GM12891 (cell line): ENCODE results near the gene TBX18.

Source experiments
- DNase-seq: peaks from one replicate; pipeline ENCODE4 v3.0.0; 2011; ENCODE audit warnings: low spot score; ENCODE audit not compliant: insufficient read length
- FAIRE-seq: peaks from 2 replicates; lab custom pipeline; 2011; peaks lifted over from hg19 to GRCh38; lab: Jason Lieb, UNC
- PAX5 ChIP-seq: IDR thresholded peaks from 2 replicates; pipeline ENCODE4 v1.6.1; 2011; ENCODE audit warnings: low read length, moderate library complexity, mild to moderate bottlenecking; ENCODE audit not compliant: insufficient read depth, severe bottlenecking
- POLR2A ChIP-seq: IDR thresholded peaks from 2 replicates; pipeline ENCODE4 v1.6.1; 2011; ENCODE audit warnings: low read depth, low read length, control low read depth
- POLR2AphosphoS5 ChIP-seq: IDR thresholded peaks from 2 replicates; pipeline ENCODE4 v1.6.1; 2011; ENCODE audit warnings: low read depth, low read length, control low read depth
- POU2F2 ChIP-seq: IDR thresholded peaks from 2 replicates; pipeline ENCODE4 v1.6.1; 2011; ENCODE audit warnings: low read depth, mild to moderate bottlenecking, control low read depth, low read length, moderate library complexity
- SPI1 ChIP-seq: IDR thresholded peaks from 2 replicates; pipeline ENCODE4 v1.6.1; 2011; ENCODE audit warnings: low read depth, low read length, control low read depth
- TAF1 ChIP-seq: IDR thresholded peaks from 2 replicates; pipeline ENCODE4 v1.6.1; 2011; ENCODE audit warnings: low read depth, low read length, control low read depth

Gene TBX18

GRCh38 chr6:84681693-84682326, 82.6 kb downstream of the TBX18 start:
- no peak for FAIRE-seq
- DNase-seq, result no peak
- TF ChIP-seq POU2F2 (no peak), POLR2AphosphoS5 (no peak), POLR2A (no peak), PAX5 (no peak), TAF1 (no peak), SPI1 (no peak)

GRCh38 chr6:84675651-84676050, 88.7 kb downstream of the TBX18 start:
- no peak for DNase-seq
- no peak for TF ChIP-seq SPI1
- no peak for TF ChIP-seq POLR2A
- TF ChIP-seq POLR2AphosphoS5, result no peak
- TF ChIP-seq POU2F2, result no peak
- TF ChIP-seq PAX5, result no peak
- TF ChIP-seq TAF1, result no peak
- no peak for FAIRE-seq

- TF ChIP-seq PAX5, result no peak
- no peak for TF ChIP-seq POLR2A
- TF ChIP-seq POLR2AphosphoS5, result no peak
- TF ChIP-seq TAF1, result no peak
- no peak for TF ChIP-seq SPI1
- TF ChIP-seq POU2F2, result no peak
- DNase-seq (no peak), FAIRE-seq (no peak)
These were observed 90.0 kb downstream of the TBX18 start for GRCh38 chr6:84674395-84674794.

GRCh38 chr6:84671183-84671582, 93.2 kb downstream of the TBX18 start:
- TF ChIP-seq POLR2A (no peak), SPI1 (no peak)
- no peak for FAIRE-seq
- DNase-seq, result no peak

- DNase-seq (no peak), FAIRE-seq (no peak)
- no peak for TF ChIP-seq TAF1
These were observed 94.5 kb downstream of the TBX18 start for GRCh38 chr6:84669945-84670344.

- DNase-seq, result no peak
- TF ChIP-seq TAF1 (no peak), PAX5 (no peak), POLR2A (no peak), POU2F2 (no peak), SPI1 (no peak), POLR2AphosphoS5 (no peak)
- no peak for FAIRE-seq
These were observed 96.9 kb downstream of the TBX18 start for GRCh38 chr6:84667252-84668213.

GRCh38 chr6:84665401-84665800, 99.0 kb downstream of the TBX18 start:
- TF ChIP-seq TAF1, result no peak
- TF ChIP-seq SPI1, result no peak
- TF ChIP-seq POLR2A, result no peak
- TF ChIP-seq POU2F2, result no peak
- no peak for TF ChIP-seq PAX5
- TF ChIP-seq POLR2AphosphoS5, result no peak
- FAIRE-seq (no peak), DNase-seq (no peak)

GRCh38 chr6:84663866-84664265, 100.5 kb downstream of the TBX18 start:
- TF ChIP-seq PAX5 (no peak), POU2F2 (no peak), SPI1 (no peak), TAF1 (no peak), POLR2AphosphoS5 (no peak), POLR2A (no peak)
- no peak for FAIRE-seq
- DNase-seq, result no peak

- FAIRE-seq, result no peak
These were observed 106.9 kb downstream of the TBX18 start for GRCh38 chr6:84657486-84657885.

GRCh38 chr6:84657025-84657424, 107.4 kb downstream of the TBX18 start:
- no peak for FAIRE-seq
- no peak for DNase-seq
- TF ChIP-seq POU2F2 (no peak), TAF1 (no peak)

More at GRCh38 chr6:84657486-84657885, 106.9 kb downstream of the TBX18 start:
- TF ChIP-seq SPI1, result no peak
- TF ChIP-seq PAX5, result no peak
- TF ChIP-seq TAF1, result no peak
- no peak for TF ChIP-seq POLR2AphosphoS5
- no peak for TF ChIP-seq POLR2A
- TF ChIP-seq POU2F2, result no peak
- DNase-seq, result no peak
